GM23338 (cell line): Measurements from ENCODE around the gene ABAT. TPM values are rescaled to one million over a fixed set of nuclear protein-coding genes. Genes with fewer than 3 reads are reported as not detected.

Source experiments
- ATAC-seq: fragments of 200-7000 bp; cut with Tn5 transposase; 3 replicates; pipeline ENCODE4 v1.9.1; 2020
- DNase-seq: peaks from one replicate; pipeline ENCODE4 v3.0.0-alpha.2; 2015; ENCODE audit warnings: low spot score
- H2AFZ ChIP-seq: fragments of 200-600 bp; sonication (generic); 2 replicates; pipeline ENCODE4 v1.8.0; 2016; ENCODE audit warnings: antibody characterized with exemption, mild to moderate bottlenecking, moderate library complexity
- H3F3A ChIP-seq: fragments of 200-600 bp; sonication (generic); replicated peaks from 2 replicates; pipeline ENCODE4 v1.8.0; 2017; ENCODE audit warnings: antibody characterized with exemption, mixed run types, low read depth
- H3K27ac ChIP-seq: fragments of 200-600 bp; sonication (generic); 2 replicates; pipeline ENCODE4 v1.6.1; 2016; ENCODE audit warnings: low read depth
- H3K27me3 ChIP-seq: fragments of 200-600 bp; sonication (generic); 2 replicates; pipeline ENCODE4 v1.8.0; 2016; ENCODE audit warnings: mild to moderate bottlenecking, mixed run types, moderate library complexity; ENCODE audit not compliant: insufficient read depth
- H3K36me3 ChIP-seq: fragments of 200-600 bp; sonication (generic); 2 replicates; pipeline ENCODE4 v1.8.0; 2016; ENCODE audit warnings: mild to moderate bottlenecking; ENCODE audit not compliant: insufficient read depth
- H3K4me1 ChIP-seq: fragments of 200-600 bp; sonication (generic); 2 replicates; pipeline ENCODE4 v1.8.0; 2016; ENCODE audit warnings: mild to moderate bottlenecking, moderate library complexity; ENCODE audit not compliant: insufficient read depth
- H3K4me2 ChIP-seq: fragments of 200-600 bp; sonication (generic); 2 replicates; pipeline ENCODE4 v1.7.1; 2017; ENCODE audit warnings: mixed run types
- H3K4me3 ChIP-seq: fragments of 200-600 bp; sonication (generic); 2 replicates; pipeline ENCODE4 v1.6.1; 2016; ENCODE audit warnings: mixed run types
- H3K79me2 ChIP-seq: fragments of 200-600 bp; sonication (generic); replicated peaks from 2 replicates; pipeline ENCODE4 v1.8.0; 2017; ENCODE audit warnings: mild to moderate bottlenecking; ENCODE audit not compliant: insufficient read depth
- H3K9me2 ChIP-seq: fragments of 200-600 bp; sonication (generic); 2 replicates; pipeline ENCODE4 v1.8.0; 2017; ENCODE audit not compliant: insufficient read depth
- H4K20me1 ChIP-seq: fragments of 200-600 bp; sonication (generic); replicated peaks from 2 replicates; pipeline ENCODE4 v1.8.0; 2017; ENCODE audit warnings: mild to moderate bottlenecking; ENCODE audit not compliant: insufficient read depth
- H3K27ac Mint-ChIP-seq: 2 replicates; pipeline ENCODE4 v1.8.0; 2020; ENCODE audit warnings: inconsistent platforms, mild to moderate bottlenecking, moderate library complexity, mixed read lengths
- H3K27me3 Mint-ChIP-seq: 3 replicates; pipeline ENCODE4 v1.8.0; 2022; ENCODE audit warnings: low read depth, mild to moderate bottlenecking, moderate library complexity, mixed read lengths, inconsistent platforms; ENCODE audit not compliant: insufficient read depth, poor library complexity
- H3K36me3 Mint-ChIP-seq: 3 replicates; pipeline ENCODE4 v1.8.0; 2021; ENCODE audit warnings: low read depth, mild to moderate bottlenecking, inconsistent platforms, moderate library complexity, mixed read lengths
- H3K4me1 Mint-ChIP-seq: 3 replicates; pipeline ENCODE4 v1.8.0; 2020; ENCODE audit warnings: mild to moderate bottlenecking, inconsistent platforms, mixed read lengths
- H3K4me3 Mint-ChIP-seq: 3 replicates; pipeline ENCODE4 v1.8.0; 2021; ENCODE audit warnings: moderate library complexity, mild to moderate bottlenecking, inconsistent platforms, mixed read lengths
- H3K9me3 Mint-ChIP-seq: 3 replicates; pipeline ENCODE4 v1.8.0; 2020; ENCODE audit warnings: moderate library complexity, mild to moderate bottlenecking, inconsistent platforms, mixed read lengths
- ETS1 ChIP-seq: IDR thresholded peaks from 2 replicates; pipeline ENCODE4 v1.6.1; 2016; ENCODE audit warnings: antibody characterized with exemption
- EZH2 ChIP-seq: fragments of 200-600 bp; sonication (generic); IDR thresholded peaks from one replicate; pipeline ENCODE4 v1.8.0; 2017; ENCODE audit warnings: antibody characterized with exemption, mild to moderate bottlenecking, low read depth; ENCODE audit not compliant: unreplicated experiment
- JUNB ChIP-seq: IDR thresholded peaks from one replicate; pipeline ENCODE4 v1.6.1; 2016; ENCODE audit warnings: antibody characterized with exemption; ENCODE audit not compliant: unreplicated experiment
- POLR2AphosphoS5 ChIP-seq: IDR thresholded peaks from 2 replicates; pipeline ENCODE4 v1.6.1; 2016; ENCODE audit warnings: antibody characterized with exemption, low read depth
- REST ChIP-seq: IDR thresholded peaks from one replicate; pipeline ENCODE4 v1.6.1; 2018; ENCODE audit warnings: antibody characterized with exemption; ENCODE audit not compliant: unreplicated experiment
- STAT1 ChIP-seq: IDR thresholded peaks from one replicate; pipeline ENCODE4 v1.6.1; 2016; ENCODE audit warnings: antibody characterized with exemption; ENCODE audit not compliant: unreplicated experiment
- ZNF114 ChIP-seq: fragments of 250-450 bp; sonication (Bioruptor Pico); IDR thresholded peaks from 2 replicates; pipeline ENCODE4 v1.5.0; 2020; ENCODE audit warnings: mild to moderate bottlenecking, moderate library complexity
- ZNF331 ChIP-seq: fragments of 250-450 bp; sonication (Bioruptor Pico); IDR thresholded peaks from 2 replicates; pipeline ENCODE4 v1.5.0; 2020; ENCODE audit warnings: low read depth, mild to moderate bottlenecking, moderate library complexity
- ZNF462 ChIP-seq: fragments of 250-450 bp; sonication (Bioruptor Pico); IDR thresholded peaks from 2 replicates; pipeline ENCODE4 v1.5.0; 2020; ENCODE audit warnings: mild to moderate bottlenecking, moderate library complexity
- long read RNA-seq: library from polyadenylated mRNA; unstranded; transcript quantifications from one replicate; pipeline ENCODE4 v2.0.0, GENCODE V29; 2020; ENCODE audit not compliant: unreplicated experiment
- polyA plus RNA-seq: library from polyadenylated mRNA; unstranded; fragments of >200 nt; fragmentation: Nextera tagmentation; extraction: Ambion mirVana; gene quantifications from 2 replicates; pipeline ENCODE4 v1.2.1, GENCODE V29; 2016
- total RNA-seq: library from RNA; depleted of rRNA; stranded (reverse); fragments of >200 nt; shearing (Covaris generic); gene quantifications from 2 replicates; pipeline ENCODE4 v1.2.3, GENCODE V29; 2014; rRNA removed

ABAT gene
- total RNA-seq: 3.8 and 8.8 TPM in 2 replicates
- 4.4 TPM in 2 replicates for polyA plus RNA-seq
- long read RNA-seq, full-length matches to known transcripts: 1 of 1 reads
- long read RNA-seq, partial matches to known transcripts: 0 of 1 reads
- long read RNA-seq, other reads (novel, unspliced or antisense): 0 of 1 reads

GRCh38 chr16:8674413-8675022, at the start of gene ABAT:
TSS of gene ABAT (plus strand) at chr16:8674617. CDS start at chr16:8735740, 61,123 bp downstream.
- Histone ChIP-seq H3K4me1 (peaks cover 9% of the 10 kb centered on the region), H4K20me1 (no peaks in the 10 kb centered on the region), H3K27me3 (peaks cover 18% of the 10 kb centered on the region), H3K27ac (no peak within 1 kb of the TSS), H3K9me2 (no peaks in the 10 kb centered on the region), H3F3A (no peaks in the 10 kb centered on the region), H3K79me2 (no peaks in the 10 kb centered on the region), H2AFZ (peak within 1 kb of the TSS; percentile 97), H3K36me3 (no peaks in the 10 kb centered on the region), H3K4me2 (peak within 1 kb of the TSS; percentile 92), H3K4me3 (peak within 1 kb of the TSS; percentile 88)
- Mint-ChIP-seq H3K4me3 (peak within 1 kb of the TSS; percentile 79), H3K27ac (no peak within 1 kb of the TSS), H3K27me3 (peaks cover 21% of the 10 kb centered on the region), H3K4me1 (peaks cover 18% of the 10 kb centered on the region), H3K36me3 (no peaks in the 10 kb centered on the region), H3K9me3 (no peaks in the 10 kb centered on the region)
- TF ChIP-seq ETS1: no peak
- peak; percentile 74 for TF ChIP-seq POLR2AphosphoS5
- ATAC-seq: peak; percentile 97
- DNase-seq: peak; percentile 91

- no peak overlapping the region for H2AFZ ChIP-seq
- peaks cover 29% of the 10 kb centered on the region for H3K36me3 ChIP-seq
- H3K4me1 ChIP-seq: peaks cover 7% of the 10 kb centered on the region; the same call in 1 of the 2 replicates
- no peaks in the 10 kb centered on the region for H3K9me2 ChIP-seq
- H3K4me1 Mint-ChIP-seq: peaks cover 2% of the 10 kb centered on the region; the same call in 1 of the 3 replicates
- H3K4me3 ChIP-seq: no peak overlapping the region
- DNase-seq (no peak), ATAC-seq (no peak)
- H3K27ac Mint-ChIP-seq: no peak overlapping the region
- no peaks in the 10 kb centered on the region for H3K27me3 ChIP-seq
- no peak overlapping the region for H3K4me2 ChIP-seq
- H3F3A ChIP-seq: no peaks in the 10 kb centered on the region
- no peak overlapping the region for H3K4me3 Mint-ChIP-seq
- H3K27ac ChIP-seq: no peak overlapping the region
- peaks cover 40% of the 10 kb centered on the region for H3K79me2 ChIP-seq
- peaks cover under 1% of the 10 kb centered on the region; the same call in 1 of the 3 replicates for H3K9me3 Mint-ChIP-seq
- peaks cover 15% of the 10 kb centered on the region; the same call in 1 of the 2 replicates for H4K20me1 ChIP-seq
- H3K27me3 Mint-ChIP-seq: peaks cover 5% of the 10 kb centered on the region
- H3K36me3 Mint-ChIP-seq: peaks cover 63% of the 10 kb centered on the region
- TF ChIP-seq ZNF331 (CRISPR knock-in tag) (no peak), POLR2AphosphoS5 (no peak), ZNF114 (CRISPR knock-in tag) (no peak), EZH2 (no peak), REST (no peak), JUNB (no peak), ZNF462 (CRISPR knock-in tag) (no peak), STAT1 (no peak)
Observed at GRCh38 chr16:8625491-8626087, 48.8 kb upstream of the ABAT start.
